ENCODE measurements around the gene NCF4.

The NCF4 gene

DNA sequence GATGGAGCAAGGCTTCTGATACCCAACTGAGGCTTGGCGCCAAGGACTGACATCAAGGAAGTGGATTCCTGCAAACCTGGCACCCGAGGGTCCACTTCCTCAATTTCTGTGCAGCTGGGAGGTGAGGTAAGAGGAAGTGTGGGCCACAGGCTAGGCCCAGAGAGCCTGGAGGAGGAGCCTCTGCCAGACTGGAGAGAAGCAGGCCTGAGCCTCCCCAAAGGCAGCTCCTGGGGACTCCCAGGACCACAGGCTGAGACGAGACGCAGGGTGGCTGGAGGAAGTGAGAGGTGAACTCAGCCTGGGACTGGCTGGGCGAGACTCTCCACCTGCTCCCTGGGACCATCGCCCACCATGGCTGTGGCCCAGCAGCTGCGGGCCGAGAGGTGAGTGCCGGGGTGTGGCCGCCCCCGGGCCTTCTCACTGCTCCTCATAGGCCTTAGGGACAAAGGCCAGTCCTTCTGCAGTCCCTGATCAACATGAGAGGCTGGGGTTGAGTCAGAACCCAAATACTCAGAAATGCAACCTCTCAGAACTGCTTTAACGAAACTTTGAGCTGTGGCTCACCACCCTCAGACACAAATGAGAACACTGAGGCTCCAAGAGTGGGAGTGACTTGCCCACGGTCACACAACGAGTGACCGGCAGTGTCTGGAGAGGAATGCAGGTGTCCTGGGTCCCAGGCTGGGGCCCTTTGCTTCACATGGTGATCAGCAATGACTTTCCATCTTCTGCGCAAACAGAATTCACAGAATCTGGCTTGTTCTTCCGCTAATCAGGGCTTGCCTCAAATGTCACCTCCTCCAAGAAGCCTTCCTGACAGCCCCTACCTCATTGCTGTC lies at the start of gene NCF4:
NCF4 (plus strand) TSS at position 186 of the 839 bp plus-strand sequence; CDS start at position 352, 166 bp downstream.
- peak; percentile 49 for DNase-seq (ENCODE audit: low spot score)

DNA sequence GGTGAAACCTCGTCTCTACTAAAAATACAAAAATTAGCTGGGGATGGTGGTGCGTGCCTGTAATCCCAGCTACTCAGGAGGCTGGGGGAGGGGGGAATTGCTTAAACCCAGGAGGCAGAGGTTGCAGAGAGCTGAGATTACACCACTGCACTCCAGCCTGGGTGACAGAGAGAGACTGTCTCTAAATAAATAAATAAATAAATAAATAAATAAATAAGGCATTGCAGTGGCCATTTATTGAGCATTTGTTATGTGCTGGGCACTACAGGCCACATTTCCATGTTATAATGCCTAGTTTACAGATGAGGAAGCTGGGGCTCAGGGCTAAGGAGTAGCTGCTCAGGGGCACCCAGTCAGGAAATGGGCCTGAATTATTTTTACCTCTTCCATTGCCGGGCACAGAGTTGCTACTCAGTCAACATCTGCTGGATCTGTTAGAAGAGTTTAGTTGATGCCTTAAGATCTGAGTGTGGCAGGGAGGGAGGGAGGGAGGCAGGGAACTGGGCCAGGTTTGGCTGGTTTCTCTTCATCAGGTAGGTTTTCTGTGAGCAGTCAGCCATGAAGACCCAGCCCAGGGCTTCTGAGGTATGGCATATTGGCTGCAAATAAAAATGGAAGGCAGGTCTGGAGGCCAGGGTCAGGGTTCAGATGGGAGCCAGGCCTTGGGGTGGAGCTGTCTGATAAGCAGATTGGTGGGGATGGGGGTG lies 49.6 kb upstream of the NCF4 start:
- no peak for DNase-seq (ENCODE audit: low spot score)

DNA sequence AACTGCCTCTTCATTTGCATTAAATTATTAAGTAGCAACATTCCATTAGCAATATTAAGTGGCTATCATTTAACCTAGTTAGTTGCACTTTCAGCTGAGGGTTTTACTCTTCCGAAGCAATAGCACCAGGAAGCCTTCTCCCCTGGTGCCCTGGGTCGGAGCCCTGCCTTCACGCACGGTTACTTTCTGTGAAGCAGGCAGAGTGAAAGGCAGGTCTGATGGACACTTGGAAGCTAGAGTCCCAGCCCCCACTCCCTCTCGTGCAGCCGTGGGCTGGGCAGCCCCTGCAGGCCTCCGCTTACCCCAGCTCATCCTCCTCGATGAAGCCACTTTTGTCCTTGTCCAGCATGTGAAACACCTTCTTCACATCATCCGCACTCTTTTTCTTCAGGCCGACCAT lies 46.0 kb upstream of the NCF4 start:
- no peak for DNase-seq (ENCODE audit: low spot score)

GRCh38 chr22:36815558-36816338 lies 45.1 kb upstream of the NCF4 start:
- no peak for DNase-seq (ENCODE audit: low spot score)

DNA sequence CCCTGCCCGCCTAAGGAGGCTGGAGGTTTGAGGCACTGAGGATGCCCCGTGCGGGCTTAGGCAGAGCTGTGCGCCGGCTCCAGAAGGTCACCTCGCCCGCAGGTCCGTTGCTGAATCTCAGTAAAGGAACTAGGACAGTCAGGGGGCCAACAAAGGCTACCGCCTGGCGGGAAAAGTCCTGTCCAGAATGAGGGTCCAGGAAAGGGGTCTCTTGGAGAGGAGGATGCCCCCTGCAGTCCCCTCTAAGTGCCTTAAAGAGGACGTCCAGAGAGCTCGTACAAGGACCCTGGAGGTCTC lies 44.5 kb upstream of the NCF4 start:
- DNase-seq (ENCODE audit: low spot score): no peak

GRCh38 chr22:36816636-36817524 lies 43.9 kb upstream of the NCF4 start, which contains the start of gene PVALB:
Gene PVALB (minus strand): TSS chr22:36817035. CDS start chr22:36817005, 30 bp downstream.
- no peak for DNase-seq (ENCODE audit: low spot score)

GRCh38 chr22:36817525-36817848 lies 43.3 kb upstream of the NCF4 start:
- DNase-seq (ENCODE audit: low spot score): no peak

GRCh38 chr22:36818010-36818642 lies 42.7 kb upstream of the NCF4 start:
- no peak for DNase-seq (ENCODE audit: low spot score)

DNA sequence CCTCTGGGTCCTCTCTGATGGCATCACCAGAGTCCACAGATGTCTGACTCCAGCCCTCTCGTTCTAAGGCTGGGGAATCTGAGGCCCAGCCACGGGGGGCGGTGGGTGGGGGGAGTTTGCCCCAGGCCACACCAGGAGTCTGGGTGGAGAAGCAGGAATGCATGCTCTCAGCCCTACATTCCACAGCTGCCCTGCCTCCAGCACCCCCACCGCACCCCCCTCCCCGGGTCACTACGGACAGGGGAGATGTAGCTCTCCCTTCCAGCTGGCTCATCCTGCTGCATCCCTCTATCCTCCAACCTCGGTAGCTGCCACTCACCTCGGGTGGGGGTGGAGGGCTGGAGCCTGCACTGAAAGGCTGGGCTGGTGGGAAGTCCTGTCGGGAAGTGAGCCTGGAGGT lies 41.7 kb upstream of the NCF4 start:
- no peak for DNase-seq (ENCODE audit: low spot score)

- DNase-seq (ENCODE audit: low spot score): no peak
These were observed 38.2 kb upstream of the NCF4 start for GRCh38 chr22:36822581-36822980.

GRCh38 chr22:36823186-36823839 lies 37.5 kb upstream of the NCF4 start:
- no peak for DNase-seq (ENCODE audit: low spot score)

GRCh38 chr22:36824655-36825054 lies 36.2 kb upstream of the NCF4 start:
- no peak for DNase-seq (ENCODE audit: low spot score)

DNA sequence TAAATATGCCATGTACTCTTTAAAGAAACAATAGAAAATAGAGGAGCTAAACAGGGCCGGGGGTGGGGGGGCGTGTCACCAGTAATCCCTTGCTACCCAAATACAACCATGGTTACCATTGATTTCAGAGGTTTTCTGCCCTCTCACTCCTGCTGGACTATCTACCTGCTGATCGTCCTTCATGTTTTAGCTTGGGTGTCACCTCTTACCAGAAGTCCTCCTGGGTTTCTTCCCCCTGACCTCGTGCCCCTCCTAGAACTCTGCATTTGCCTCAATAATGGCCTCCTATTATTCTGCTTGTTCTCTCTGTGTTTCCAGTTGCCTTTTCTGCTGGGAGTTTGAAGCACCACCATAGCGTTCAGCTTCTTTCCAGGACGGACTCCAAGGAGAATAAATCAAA lies 34.5 kb upstream of the NCF4 start:
- no peak for DNase-seq (ENCODE audit: low spot score)

DNA sequence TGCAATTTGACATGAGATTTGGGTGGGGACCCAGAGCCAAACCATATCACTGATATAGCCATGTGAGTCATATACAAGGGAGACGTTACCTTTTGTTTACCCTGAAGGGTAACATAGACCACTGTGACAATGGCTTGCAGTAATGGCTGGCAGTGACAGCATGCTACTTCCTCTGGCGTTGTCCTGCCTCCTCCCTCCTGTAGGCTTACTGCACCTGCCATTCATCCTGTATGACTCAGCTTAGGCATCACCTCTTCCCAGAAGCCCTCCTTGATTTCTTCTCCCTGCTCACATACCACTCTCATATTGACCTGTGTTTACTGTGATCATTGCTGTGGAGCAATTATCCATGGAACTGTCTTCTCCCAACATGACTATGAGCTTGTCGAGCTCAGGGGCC lies 32.0 kb upstream of the NCF4 start:
- no peak for DNase-seq (ENCODE audit: low spot score)

DNA sequence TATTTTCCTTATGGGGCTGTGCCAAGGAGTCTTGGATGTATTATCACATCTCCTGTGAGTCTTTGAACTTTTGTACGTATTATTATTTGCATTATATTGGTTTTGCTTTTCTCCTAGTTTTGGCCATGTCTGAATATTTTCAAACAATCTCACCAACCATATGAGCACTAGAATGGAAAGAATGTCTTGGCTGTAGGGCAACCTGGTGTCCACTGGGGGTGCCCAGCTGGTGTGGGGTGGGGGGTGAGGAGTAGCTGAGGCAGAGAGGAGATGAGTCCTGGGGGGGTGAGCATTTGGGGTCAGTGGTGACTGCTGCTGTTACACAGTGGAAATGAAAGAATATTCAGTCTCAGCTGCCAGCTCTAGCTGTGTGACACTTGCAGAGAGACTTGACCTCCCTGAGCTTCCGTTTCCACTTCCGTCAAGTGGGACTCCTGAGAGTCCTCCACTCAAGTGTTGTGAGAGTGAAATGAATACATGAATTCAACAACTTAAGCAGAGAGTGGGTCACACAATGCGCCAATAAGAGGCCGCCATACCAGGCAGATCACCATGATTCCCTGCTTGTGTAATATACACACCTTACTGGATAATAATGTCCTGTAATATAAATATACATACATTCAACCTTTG lies 31.3 kb upstream of the NCF4 start:
- no peak for DNase-seq (ENCODE audit: low spot score)

DNA sequence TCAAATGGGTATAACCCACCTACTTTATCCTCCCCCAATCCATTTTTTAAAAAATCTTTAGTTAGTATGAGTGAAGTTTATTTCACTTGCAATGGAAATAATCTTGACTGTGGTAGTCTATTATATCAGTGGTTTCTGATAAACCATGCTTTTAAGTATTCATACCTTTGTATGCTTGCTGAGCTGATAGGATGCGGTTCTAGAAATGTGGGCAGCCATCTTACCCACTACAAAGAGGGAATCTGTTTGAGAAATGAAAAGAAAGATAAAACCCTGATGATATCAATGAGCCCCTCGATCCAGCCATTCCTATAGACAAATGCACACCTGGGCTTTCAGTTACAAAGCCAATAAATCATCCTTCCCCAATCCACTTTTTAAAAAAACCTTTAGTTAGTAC lies 30.2 kb upstream of the NCF4 start:
- no peak for DNase-seq (ENCODE audit: low spot score)

- no peak for DNase-seq (ENCODE audit: low spot score)
These were observed 29.6 kb upstream of the NCF4 start for GRCh38 chr22:36831206-36831605.

DNA sequence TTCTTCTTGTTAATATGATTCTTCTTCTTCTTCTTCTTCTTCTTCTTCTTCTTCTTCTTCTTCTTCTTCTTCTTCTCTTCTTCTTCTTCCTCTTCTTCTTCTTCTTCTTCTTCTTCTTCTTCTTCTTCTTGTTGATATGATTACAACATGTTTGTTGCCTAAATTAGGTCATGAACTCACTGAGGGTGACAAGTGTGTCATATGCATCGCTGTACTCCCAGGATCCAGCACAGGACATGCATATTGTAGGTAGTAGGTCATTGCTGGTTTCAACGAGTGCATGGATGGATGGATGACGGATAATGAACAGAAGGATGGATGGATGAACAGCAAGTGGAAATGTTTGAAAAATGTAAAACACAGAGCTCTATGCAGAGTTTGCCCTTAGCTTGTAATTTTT lies 29.1 kb upstream of the NCF4 start:
- no peak for DNase-seq (ENCODE audit: low spot score)

DNA sequence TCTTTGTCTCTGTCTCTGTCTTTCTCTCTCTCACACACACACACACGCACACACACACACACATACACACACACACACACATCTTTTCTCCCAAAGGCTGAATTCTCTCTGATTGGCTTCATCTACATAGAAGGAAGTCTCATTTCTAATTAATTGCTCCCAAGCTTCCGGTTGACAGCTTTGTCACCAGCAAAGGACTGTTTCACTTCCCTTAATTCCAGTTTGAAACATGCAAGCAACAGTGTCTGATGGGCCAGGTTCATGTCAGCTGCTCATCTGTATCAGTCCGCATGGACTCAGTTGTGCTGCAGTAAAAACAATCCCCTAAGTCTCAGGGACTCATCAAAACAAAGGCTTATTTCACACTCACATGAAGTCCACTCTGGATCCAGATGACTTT lies 27.7 kb upstream of the NCF4 start:
- no peak for DNase-seq (ENCODE audit: low spot score)

GRCh38 chr22:36835903-36836302 lies 24.9 kb upstream of the NCF4 start:
- DNase-seq (ENCODE audit: low spot score): no peak
